ENCODE results near the gene PRPF38A.

The PRPF38A gene

DNA sequence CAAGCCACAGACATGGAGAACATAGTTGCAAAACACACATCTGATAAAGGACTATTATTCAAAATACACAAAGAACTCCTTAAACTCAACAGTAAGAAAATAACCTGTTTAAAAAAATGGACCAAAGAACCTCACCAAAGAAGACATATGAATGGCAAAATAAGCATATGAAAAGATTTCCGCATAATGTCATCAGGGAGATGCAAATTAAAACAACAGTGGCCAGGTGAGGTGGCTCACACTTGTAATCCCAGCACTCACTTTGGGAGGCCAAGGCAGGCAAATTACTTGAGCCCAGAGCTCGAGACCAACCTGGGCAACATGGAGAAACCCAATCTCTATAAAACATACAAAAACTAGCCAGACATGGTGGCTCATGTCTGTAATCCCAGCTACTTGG is 50.4 kb downstream of the PRPF38A start:
- TF ChIP-seq, protein P1, sequence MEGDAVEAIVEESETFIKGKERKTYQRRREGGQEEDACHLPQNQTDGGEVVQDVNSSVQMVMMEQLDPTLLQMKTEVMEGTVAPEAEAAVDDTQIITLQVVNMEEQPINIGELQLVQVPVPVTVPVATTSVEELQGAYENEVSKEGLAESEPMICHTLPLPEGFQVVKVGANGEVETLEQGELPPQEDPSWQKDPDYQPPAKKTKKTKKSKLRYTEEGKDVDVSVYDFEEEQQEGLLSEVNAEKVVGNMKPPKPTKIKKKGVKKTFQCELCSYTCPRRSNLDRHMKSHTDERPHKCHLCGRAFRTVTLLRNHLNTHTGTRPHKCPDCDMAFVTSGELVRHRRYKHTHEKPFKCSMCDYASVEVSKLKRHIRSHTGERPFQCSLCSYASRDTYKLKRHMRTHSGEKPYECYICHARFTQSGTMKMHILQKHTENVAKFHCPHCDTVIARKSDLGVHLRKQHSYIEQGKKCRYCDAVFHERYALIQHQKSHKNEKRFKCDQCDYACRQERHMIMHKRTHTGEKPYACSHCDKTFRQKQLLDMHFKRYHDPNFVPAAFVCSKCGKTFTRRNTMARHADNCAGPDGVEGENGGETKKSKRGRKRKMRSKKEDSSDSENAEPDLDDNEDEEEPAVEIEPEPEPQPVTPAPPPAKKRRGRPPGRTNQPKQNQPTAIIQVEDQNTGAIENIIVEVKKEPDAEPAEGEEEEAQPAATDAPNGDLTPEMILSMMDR (IDR thresholded peaks at IDR 0.05; ENCODE audit: low read depth, low read length, missing control alignments), result no peak
- no peak overlapping the region for H3K4me3 ChIP-seq (ENCODE audit: low read depth, low read length)
- no peak for DNase-seq (ENCODE audit: low read depth)

DNA sequence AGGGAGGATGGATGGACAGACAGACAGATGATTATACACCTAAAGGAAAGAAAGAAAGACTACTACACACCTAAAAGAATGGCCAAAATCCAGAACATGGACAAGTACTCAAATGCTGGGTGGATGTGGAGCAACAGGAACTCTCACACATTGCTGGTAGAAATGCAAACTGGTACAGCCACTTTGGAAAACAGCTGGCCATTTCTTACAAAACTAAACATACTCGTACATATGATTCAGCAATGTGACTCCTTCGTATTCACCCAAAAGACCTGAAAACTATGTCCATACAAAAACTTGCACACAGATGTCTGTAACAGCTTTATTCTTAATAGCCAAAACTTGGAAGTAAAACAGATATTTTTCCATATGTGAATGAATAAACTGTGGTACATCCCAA is 51.3 kb downstream of the PRPF38A start:
- TF ChIP-seq, protein P1 (IDR thresholded peaks at IDR 0.05; ENCODE audit: low read depth, low read length, missing control alignments), result no peak
- H3K4me3 ChIP-seq (ENCODE audit: low read depth, low read length), result no peak overlapping the region
- DNase-seq (ENCODE audit: low read depth), result no peak

DNA sequence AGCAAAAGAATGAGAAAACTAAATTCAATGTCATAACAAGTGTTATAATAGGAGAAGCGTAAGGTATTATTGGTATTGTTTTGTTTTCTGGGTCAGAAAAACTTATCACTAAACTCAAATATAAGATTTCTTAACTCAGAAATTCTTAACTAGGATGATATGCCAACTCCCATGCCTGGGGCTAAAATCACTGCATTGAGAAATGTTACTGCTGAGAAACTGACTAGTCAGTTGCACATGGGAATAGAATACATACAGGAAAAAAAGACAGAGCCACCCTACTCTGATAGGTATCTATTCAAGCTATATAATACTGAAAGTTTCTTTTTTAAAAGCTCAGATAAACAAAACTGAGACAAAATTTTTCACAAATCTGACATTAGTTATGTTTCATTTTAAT is 56.3 kb downstream of the PRPF38A start:
- no peak for DNase-seq (ENCODE audit: low read depth)
- TF ChIP-seq, protein P1 (IDR thresholded peaks at IDR 0.05; ENCODE audit: low read depth, low read length, missing control alignments), result no peak
- no peak overlapping the region for H3K4me3 ChIP-seq (ENCODE audit: low read depth, low read length)

DNA sequence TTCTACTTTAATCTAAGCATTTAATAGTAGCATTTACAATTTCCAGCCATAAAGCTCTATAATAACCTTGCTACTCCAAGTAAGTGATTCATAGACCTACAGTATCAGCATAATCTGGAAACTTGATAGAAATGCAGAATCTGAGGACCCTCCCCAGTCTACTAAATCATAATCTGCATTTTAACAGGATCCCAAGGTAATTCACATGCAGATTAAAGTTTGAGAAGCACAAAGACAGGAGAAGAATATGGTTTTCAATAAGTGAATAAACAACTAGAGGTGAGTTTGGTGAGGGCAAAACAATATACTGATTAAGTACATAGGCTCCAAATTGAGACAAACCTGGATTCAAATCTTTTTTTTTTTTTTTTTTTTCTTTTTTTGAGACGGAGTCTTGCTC is 57.4 kb downstream of the PRPF38A start:
- no peak overlapping the region for H3K4me3 ChIP-seq (ENCODE audit: low read depth, low read length)
- no peak for DNase-seq (ENCODE audit: low read depth)
- TF ChIP-seq, protein P1 (IDR thresholded peaks at IDR 0.05; ENCODE audit: low read depth, low read length, missing control alignments), result no peak

DNA sequence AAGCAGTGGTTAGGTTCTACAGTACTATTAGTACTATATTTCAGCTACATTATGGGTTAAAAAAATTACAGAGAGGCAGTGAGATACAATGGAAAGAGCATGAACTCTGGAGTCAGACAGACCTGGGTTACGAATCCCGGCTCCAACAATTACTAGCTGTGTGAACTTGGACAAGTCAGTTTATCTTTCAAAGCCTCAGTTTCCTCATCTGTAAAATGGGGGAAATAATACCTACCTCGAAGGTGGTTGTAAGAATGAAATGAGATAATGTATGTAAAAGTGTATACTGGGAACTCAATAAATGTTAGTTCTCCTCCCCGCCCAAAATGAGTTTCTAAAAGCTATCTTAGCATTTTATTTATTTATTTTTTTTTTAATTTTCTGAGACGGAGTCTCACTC is 59.5 kb downstream of the PRPF38A start:
- TF ChIP-seq, protein P1 (IDR thresholded peaks at IDR 0.05; ENCODE audit: low read depth, low read length, missing control alignments), result no peak
- no peak overlapping the region for H3K4me3 ChIP-seq (ENCODE audit: low read depth, low read length)
- DNase-seq (ENCODE audit: low read depth), result no peak

DNA sequence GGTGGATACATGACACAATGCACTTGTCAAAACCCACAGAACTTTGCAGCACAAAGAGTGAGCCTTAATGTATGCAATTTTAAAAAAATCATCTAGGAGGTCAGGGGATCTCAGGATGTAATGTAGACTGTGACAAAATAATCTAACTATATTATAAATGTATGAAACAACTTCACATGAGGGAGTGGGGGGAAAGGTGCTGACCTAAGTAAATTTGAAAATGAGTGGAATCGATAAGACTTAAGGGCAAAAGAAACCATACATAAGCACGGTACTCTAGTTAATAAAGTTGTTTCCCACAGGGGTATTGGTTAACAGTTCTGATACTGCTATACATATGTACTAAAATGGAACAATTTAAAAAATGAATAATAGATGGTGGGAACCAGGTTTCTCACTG is 64.7 kb downstream of the PRPF38A start:
- DNase-seq (ENCODE audit: low read depth), result no peak
- TF ChIP-seq, protein P1 (IDR thresholded peaks at IDR 0.05; ENCODE audit: low read depth, low read length, missing control alignments), result no peak
- no peak overlapping the region for H3K4me3 ChIP-seq (ENCODE audit: low read depth, low read length)

Data from GM12864 (cell line).